AG10803 (cell line): ENCODE data around the gene RHOBTB3.
A peak's percentile ranks its signal among the peaks of the same experiment; 100 is the strongest.
"Not testable (repeated sequence)": the region's sequence is repeated elsewhere in the genome, so short reads cannot be mapped to it uniquely, and the experiment has no call there.

Source experiments
- DNase-seq: peaks from one replicate; pipeline ENCODE4 v3.0.0; 2010; ENCODE audit warnings: low read depth
- H3K4me3 ChIP-seq: 2 replicates; pipeline ENCODE4 v1.5.1; 2011; ENCODE audit warnings: mild to moderate bottlenecking, low read length, control low read depth
- TF ChIP-seq, protein P1 (sequence below): conservative IDR thresholded peaks from 2 replicates; pipeline ENCODE4 v1.5.1; 2011; ENCODE audit warnings: mild to moderate bottlenecking, low read length, control low read depth, inconsistent platforms

The RHOBTB3 gene

DNA sequence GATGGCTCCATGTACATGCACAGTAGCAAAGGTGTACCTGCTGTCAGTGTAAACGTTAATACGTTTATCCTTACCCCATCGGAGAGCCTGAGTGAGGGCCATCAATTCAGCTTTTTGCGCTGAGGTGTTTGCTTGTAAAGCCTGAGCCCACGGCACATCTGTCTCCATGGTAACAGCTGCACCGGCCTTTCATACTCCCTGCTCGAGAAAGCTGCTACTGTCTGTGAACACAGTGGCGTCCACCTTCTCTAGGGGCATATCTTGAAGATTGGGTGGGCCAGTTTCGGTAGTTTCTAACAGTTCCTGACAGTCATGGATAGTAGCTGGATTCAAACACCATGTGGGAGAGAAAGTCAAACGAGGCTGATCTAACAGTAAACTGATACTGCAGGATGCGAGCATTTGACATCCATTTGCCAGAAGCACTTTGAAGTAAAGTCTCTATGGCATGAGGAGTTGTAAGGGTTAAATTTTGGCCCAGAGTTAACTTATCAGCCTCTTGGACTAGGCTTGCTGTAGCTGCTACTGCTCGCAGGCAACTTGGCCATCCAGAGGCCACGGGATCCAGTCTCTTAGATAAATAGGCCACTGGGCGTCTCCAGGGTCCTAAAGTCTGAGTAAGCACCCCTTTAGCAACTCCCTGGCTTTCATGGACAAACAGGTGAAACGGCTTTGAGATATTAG is 21.0 kb upstream of the RHOBTB3 start:
- TF ChIP-seq, protein P1, sequence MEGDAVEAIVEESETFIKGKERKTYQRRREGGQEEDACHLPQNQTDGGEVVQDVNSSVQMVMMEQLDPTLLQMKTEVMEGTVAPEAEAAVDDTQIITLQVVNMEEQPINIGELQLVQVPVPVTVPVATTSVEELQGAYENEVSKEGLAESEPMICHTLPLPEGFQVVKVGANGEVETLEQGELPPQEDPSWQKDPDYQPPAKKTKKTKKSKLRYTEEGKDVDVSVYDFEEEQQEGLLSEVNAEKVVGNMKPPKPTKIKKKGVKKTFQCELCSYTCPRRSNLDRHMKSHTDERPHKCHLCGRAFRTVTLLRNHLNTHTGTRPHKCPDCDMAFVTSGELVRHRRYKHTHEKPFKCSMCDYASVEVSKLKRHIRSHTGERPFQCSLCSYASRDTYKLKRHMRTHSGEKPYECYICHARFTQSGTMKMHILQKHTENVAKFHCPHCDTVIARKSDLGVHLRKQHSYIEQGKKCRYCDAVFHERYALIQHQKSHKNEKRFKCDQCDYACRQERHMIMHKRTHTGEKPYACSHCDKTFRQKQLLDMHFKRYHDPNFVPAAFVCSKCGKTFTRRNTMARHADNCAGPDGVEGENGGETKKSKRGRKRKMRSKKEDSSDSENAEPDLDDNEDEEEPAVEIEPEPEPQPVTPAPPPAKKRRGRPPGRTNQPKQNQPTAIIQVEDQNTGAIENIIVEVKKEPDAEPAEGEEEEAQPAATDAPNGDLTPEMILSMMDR: no peak
- DNase-seq: no peak
- H3K4me3 ChIP-seq: no peak overlapping the region

DNA sequence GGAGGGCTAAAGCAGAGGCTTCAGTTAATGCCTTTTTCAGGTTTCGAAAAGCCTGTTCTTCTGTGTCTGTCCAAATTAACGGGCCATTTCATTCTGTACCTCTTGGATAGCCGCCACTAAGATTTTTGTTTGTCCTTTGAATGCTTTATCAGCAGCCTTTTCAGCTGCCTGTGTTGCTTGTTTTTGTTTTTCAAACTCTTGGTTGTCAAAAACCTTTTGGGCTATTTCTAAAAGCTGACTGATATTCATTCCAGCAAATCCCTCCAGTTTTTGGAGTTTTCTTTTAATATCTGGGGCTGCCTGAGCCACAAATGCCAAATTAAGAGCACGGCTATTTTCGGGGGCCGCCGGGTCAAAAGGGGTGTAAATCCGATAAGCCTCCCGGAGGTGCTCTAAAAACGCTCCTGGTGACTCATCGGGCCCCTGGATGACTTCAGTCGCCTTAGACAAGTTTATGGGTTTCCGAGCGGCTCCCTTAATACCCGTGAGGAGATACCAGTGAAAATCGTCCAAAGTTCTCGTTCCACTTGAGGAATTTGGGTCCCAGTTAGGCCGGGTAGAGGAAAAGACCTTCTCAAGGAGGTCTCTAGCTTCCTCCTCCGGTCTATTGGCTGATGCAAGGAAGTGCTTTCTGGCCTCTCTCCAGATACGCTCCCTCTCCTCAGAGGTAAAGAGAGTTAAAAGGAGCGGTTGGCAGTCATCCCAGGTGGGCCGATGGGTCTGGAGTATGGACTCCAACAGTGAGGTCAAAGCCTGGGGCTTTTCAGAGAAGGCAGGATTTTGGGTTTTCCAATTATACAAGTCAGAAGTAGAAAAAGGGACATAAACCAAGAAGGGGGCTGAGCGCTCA is 20.3 kb upstream of the RHOBTB3 start:
- DNase-seq, H3K4me3 ChIP-seq: not testable (repeated sequence)

DNA sequence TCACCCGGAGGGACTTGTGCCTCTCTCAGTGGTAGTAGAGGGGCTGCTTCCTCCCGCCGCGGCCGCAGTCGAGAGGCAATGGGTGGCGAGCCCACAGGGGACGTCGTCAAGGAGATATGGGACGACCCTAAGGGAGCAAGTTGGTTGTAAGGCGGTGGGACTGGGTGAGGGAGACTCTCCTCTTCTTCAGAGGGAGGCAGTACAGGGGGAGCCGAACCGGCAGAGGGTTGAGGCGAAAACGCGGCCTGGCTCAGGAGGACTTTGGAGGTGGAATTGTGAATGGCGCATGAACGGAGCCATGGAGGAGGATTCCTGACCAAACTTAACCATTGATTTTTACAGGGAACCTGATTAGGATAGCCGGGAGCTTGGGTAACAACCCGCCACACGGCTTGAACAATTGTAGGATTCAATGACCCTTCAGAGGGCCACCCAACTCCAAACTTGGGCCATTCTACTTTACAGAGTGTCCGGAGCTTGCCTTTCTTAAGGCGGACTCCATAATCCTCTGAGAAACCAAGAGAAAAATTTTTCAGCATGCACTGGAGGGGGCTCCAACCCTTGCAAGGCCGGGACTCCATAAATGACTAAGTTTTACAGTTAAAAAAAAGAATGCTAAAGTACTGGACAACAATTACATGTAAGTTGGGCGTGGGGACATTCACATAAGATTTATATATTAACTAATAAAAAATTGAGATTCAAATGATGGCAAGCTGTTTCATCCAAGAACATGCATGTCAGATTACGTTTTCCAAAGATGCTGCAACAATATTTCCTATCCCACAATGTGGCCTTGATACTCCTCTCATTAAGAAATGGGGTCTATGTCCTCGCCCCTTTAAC is 19.4 kb upstream of the RHOBTB3 start:
- TF ChIP-seq, protein P1: no peak
- H3K4me3 ChIP-seq: no peak overlapping the region
- DNase-seq: no peak

DNA sequence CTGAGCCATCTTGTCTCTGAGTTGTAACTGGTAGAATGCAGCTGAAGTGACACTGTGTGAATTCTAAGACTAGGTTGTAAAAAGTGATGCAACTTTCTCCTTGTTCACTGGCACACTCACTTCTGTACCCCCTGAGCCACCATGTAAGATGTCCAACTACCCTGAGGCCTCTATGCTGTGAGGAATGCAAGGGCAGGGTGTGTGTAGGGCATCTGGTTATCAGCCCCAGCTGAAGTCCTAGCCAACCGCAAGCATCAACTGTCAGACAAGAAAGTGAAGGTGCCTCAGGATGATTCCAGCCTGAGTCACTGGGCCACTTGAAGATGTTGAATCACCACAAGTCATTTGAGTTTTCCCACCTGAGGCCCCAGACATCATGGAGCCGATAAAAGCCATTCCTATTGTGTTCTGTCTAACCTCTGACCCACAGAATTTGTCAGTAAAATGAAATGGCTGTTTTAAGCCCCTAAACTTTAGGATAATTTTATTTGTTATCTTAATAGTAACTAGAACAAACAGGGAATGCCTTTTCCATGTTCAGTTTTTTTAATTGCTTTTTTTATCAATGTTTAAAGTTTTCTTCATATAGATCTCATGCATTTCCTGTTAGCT is 18.7 kb upstream of the RHOBTB3 start:
- peak; percentile 83 for DNase-seq
- TF ChIP-seq, protein P1: no peak
- no peak overlapping the region for H3K4me3 ChIP-seq

DNA sequence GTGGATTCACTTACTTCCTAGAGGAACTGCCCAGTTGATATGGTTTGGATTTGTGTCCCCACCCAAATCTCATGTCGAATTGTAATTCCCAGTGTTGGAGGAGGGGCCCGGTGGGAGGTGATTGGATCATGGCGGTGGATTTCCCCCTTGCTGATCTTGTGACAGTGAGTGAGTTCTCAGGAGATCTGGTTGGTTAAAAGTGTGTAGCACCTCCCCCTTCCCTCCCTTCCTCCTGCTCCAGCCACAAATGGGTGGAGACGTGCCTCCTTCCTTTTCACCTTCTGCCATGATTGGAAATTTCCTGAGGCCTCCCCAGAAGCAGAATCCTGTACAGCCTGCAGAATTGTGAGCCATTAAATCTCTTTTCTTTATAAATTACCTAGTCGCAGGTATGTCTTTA is 17.9 kb upstream of the RHOBTB3 start:
- DNase-seq, H3K4me3 ChIP-seq: not testable (repeated sequence)

DNA sequence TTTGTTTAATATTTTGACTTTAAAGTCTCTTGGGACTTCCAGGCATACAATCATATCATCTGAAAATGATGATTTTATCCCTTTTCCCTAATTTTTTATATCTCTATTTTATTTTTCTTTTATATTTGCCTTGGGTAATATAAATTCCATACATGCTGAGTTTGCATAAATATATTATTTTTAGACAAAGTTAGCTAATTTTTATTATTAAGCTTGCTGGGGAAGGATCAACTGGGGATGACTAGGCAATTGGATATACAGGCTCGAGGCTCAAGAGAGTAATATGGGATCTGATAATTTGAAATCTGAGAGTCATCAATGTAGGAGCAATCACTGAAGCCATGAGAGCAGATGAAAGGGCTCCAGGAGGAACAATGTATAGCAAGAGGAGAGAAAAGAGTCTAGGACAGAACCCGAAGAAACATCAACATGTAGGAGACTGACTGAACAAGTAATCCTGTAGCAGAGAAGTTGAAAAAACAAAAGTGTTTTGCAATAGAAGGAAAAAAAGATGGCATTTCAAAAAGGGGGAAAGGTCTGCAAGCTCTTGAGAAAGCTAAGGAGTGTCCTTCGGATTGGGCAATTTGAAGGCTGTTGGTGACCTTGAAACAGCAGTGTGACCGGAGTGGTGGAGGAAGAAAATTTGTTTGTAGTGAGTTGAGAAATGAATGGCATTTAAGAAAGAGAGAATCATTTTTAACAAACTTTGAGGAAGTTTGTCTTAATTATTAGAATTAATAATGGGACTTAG is 17.0 kb upstream of the RHOBTB3 start:
- TF ChIP-seq, protein P1: no peak
- no peak for DNase-seq
- no peak overlapping the region for H3K4me3 ChIP-seq

DNA sequence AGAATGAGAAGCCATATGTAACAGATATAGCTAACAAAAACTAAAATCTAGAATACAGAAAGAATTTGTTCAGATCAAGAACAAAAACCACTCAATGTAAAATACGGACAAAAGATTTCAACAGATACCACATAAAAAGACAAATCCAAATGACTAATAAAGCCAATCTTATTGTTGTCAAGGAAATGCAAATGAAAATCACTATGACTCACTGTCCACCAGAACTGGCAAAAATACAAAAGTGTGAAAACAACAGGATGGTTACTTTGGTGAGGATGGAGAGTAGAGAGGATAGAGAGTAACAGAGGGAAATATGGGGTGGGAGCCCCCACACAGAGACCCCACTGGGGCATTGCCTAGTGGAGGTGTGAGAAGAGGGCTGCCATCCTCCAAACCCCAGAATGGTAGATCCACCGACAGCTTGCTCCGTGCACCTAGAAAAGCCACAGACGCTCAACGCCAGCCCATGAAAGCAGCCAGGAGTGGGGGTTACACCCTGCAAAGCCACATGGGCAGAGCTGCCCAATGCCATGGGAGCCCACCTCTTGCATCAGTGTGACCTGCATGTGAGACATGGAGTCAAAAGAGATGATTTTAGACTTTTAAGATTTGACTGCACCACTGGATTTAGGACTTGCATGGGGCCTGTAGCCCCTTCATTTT is 15.2 kb upstream of the RHOBTB3 start:
- TF ChIP-seq, protein P1: no peak
- DNase-seq: peak; percentile 88
- H3K4me3 ChIP-seq: no peak overlapping the region
